ENCODE measurements around the gene IRF2BP1.

IRF2BP1 gene

GRCh38 chr19:45885556-45886426 lies at the start of gene IRF2BP1:
TSS of gene IRF2BP1 (minus strand) at chr19:45886141. CDS start at chr19:45885774, 367 bp downstream.
- DNase-seq (ENCODE audit: low spot score) = peak; percentile 94

- no peak for DNase-seq (ENCODE audit: low spot score)
Measured at GRCh38 chr19:45935267-45935666, 49.3 kb upstream of the IRF2BP1 start.

- DNase-seq (ENCODE audit: low spot score) = no peak
Measured at GRCh38 chr19:45934551-45935230, 48.8 kb upstream of the IRF2BP1 start.

GRCh38 chr19:45933759-45934158 lies 47.8 kb upstream of the IRF2BP1 start:
- DNase-seq (ENCODE audit: low spot score) = no peak

- DNase-seq (ENCODE audit: low spot score) = no peak
Measured at GRCh38 chr19:45931055-45931454, 45.1 kb upstream of the IRF2BP1 start.

- no peak for DNase-seq (ENCODE audit: low spot score)
Measured at GRCh38 chr19:45929247-45929646, 43.3 kb upstream of the IRF2BP1 start.

GRCh38 chr19:45927565-45928261 lies 41.8 kb upstream of the IRF2BP1 start:
- peak; percentile 87 for DNase-seq (ENCODE audit: low spot score)

- DNase-seq (ENCODE audit: low spot score) = no peak
Measured at GRCh38 chr19:45924891-45925447, 39.0 kb upstream of the IRF2BP1 start.

- DNase-seq (ENCODE audit: low spot score) = no peak
Measured at GRCh38 chr19:45922281-45922680, 36.3 kb upstream of the IRF2BP1 start.

- no peak for DNase-seq (ENCODE audit: low spot score)
Measured at GRCh38 chr19:45920458-45920857, 34.5 kb upstream of the IRF2BP1 start.

GRCh38 chr19:45919678-45920077 lies 33.7 kb upstream of the IRF2BP1 start:
- DNase-seq (ENCODE audit: low spot score) = no peak

GRCh38 chr19:45918721-45919120 lies 32.8 kb upstream of the IRF2BP1 start:
- DNase-seq (ENCODE audit: low spot score) = no peak

GRCh38 chr19:45917421-45918091 lies 31.6 kb upstream of the IRF2BP1 start:
- no peak for DNase-seq (ENCODE audit: low spot score)

- DNase-seq (ENCODE audit: low spot score) = no peak
Measured at GRCh38 chr19:45913874-45914830, 28.2 kb upstream of the IRF2BP1 start, which contains the start of gene NANOS2. TSS of gene NANOS2 (minus strand) at chr19:45914778. CDS start at chr19:45914693, 85 bp downstream.

- DNase-seq (ENCODE audit: low spot score) = no peak
Measured at GRCh38 chr19:45911291-45911690, 25.4 kb upstream of the IRF2BP1 start.

- no peak for DNase-seq (ENCODE audit: low spot score)
Measured at GRCh38 chr19:45908956-45909355, 23.0 kb upstream of the IRF2BP1 start.

GRCh38 chr19:45906221-45906620 lies 20.3 kb upstream of the IRF2BP1 start:
- DNase-seq (ENCODE audit: low spot score) = no peak

GRCh38 chr19:45905011-45905410 lies 19.1 kb upstream of the IRF2BP1 start:
- DNase-seq (ENCODE audit: low spot score) = no peak

- DNase-seq (ENCODE audit: low spot score) = peak; percentile 98
Measured at GRCh38 chr19:45902651-45903625, 17.0 kb upstream of the IRF2BP1 start.
